Measurements from ENCODE around the gene VAV2.

VAV2 gene

DNA sequence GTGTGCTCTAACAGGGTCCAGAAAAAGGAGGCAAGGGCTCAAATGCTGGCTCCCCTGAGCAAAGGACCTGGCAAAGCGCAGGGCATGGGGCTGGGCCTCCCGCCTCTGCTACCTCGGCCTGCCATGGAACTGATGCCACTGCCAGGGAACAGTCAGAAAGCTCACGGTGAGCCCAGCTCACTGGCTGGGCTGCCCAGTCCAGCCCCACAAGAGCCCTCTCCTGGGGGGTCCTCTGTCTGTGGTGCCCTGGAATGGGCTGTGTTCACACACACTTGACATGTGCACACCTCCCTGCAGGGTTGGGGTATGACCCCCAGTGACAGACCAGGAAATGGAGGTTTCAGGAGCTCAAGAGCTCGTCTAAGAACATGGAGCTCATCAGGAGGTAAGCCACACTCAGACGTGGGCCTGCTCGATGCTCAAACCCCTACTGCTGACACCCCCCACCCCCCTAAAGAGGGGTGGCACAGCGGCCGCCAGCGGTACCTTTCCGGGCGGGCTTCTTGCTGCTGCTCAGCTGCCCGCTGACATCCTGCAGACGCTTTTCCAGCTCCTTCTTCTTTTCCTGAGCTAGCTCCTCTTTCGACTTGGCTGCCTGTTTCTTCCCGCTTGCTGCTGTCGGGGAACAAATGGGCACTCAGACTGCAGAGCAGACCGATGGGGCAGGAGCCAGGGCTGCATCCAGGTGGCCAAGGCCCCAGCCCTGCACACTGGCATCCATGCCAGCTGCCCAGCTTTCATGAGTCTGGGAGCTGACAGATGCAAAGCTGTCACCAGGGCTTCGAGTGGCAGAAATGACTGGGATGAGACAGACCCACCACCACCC is 42.3 kb upstream of the VAV2 start:
- no peak for TF ChIP-seq ISL1 (CRISPR knock-in tag; IDR thresholded peaks at IDR 0.05)
- TF ChIP-seq, protein P1, sequence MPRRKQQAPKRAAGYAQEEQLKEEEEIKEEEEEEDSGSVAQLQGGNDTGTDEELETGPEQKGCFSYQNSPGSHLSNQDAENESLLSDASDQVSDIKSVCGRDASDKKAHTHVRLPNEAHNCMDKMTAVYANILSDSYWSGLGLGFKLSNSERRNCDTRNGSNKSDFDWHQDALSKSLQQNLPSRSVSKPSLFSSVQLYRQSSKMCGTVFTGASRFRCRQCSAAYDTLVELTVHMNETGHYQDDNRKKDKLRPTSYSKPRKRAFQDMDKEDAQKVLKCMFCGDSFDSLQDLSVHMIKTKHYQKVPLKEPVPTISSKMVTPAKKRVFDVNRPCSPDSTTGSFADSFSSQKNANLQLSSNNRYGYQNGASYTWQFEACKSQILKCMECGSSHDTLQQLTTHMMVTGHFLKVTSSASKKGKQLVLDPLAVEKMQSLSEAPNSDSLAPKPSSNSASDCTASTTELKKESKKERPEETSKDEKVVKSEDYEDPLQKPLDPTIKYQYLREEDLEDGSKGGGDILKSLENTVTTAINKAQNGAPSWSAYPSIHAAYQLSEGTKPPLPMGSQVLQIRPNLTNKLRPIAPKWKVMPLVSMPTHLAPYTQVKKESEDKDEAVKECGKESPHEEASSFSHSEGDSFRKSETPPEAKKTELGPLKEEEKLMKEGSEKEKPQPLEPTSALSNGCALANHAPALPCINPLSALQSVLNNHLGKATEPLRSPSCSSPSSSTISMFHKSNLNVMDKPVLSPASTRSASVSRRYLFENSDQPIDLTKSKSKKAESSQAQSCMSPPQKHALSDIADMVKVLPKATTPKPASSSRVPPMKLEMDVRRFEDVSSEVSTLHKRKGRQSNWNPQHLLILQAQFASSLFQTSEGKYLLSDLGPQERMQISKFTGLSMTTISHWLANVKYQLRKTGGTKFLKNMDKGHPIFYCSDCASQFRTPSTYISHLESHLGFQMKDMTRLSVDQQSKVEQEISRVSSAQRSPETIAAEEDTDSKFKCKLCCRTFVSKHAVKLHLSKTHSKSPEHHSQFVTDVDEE (CRISPR knock-in tag; IDR thresholded peaks at IDR 0.05): no peak
- TF ChIP-seq TCF4 (CRISPR knock-in tag; IDR thresholded peaks at IDR 0.05; ENCODE audit: borderline replicate concordance): no peak
- TF ChIP-seq ESRRG (CRISPR knock-in tag; IDR thresholded peaks at IDR 0.05): no peak
- TF ChIP-seq CSDC2 (CRISPR knock-in tag; IDR thresholded peaks at IDR 0.05): no peak
- TF ChIP-seq, protein P2, sequence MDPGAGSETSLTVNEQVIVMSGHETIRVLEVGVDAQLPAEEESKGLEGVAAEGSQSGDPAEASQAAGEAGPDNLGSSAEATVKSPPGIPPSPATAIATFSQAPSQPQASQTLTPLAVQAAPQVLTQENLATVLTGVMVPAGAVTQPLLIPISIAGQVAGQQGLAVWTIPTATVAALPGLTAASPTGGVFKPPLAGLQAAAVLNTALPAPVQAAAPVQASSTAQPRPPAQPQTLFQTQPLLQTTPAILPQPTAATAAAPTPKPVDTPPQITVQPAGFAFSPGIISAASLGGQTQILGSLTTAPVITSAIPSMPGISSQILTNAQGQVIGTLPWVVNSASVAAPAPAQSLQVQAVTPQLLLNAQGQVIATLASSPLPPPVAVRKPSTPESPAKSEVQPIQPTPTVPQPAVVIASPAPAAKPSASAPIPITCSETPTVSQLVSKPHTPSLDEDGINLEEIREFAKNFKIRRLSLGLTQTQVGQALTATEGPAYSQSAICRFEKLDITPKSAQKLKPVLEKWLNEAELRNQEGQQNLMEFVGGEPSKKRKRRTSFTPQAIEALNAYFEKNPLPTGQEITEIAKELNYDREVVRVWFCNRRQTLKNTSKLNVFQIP (CRISPR knock-in tag; IDR thresholded peaks at IDR 0.05; ENCODE audit: borderline replicate concordance, low read depth): no peak
- TF ChIP-seq, protein P3, sequence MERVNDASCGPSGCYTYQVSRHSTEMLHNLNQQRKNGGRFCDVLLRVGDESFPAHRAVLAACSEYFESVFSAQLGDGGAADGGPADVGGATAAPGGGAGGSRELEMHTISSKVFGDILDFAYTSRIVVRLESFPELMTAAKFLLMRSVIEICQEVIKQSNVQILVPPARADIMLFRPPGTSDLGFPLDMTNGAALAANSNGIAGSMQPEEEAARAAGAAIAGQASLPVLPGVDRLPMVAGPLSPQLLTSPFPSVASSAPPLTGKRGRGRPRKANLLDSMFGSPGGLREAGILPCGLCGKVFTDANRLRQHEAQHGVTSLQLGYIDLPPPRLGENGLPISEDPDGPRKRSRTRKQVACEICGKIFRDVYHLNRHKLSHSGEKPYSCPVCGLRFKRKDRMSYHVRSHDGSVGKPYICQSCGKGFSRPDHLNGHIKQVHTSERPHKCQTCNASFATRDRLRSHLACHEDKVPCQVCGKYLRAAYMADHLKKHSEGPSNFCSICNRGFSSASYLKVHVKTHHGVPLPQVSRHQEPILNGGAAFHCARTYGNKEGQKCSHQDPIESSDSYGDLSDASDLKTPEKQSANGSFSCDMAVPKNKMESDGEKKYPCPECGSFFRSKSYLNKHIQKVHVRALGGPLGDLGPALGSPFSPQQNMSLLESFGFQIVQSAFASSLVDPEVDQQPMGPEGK (CRISPR knock-in tag; IDR thresholded peaks at IDR 0.05; ENCODE audit: borderline replicate concordance): no peak
- TF ChIP-seq, protein P4, sequence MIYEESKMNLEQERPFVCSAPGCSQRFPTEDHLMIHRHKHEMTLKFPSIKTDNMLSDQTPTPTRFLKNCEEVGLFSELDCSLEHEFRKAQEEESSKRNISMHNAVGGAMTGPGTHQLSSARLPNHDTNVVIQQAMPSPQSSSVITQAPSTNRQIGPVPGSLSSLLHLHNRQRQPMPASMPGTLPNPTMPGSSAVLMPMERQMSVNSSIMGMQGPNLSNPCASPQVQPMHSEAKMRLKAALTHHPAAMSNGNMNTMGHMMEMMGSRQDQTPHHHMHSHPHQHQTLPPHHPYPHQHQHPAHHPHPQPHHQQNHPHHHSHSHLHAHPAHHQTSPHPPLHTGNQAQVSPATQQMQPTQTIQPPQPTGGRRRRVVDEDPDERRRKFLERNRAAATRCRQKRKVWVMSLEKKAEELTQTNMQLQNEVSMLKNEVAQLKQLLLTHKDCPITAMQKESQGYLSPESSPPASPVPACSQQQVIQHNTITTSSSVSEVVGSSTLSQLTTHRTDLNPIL (CRISPR knock-in tag; IDR thresholded peaks at IDR 0.05; ENCODE audit: low read depth): no peak
- no peak for TF ChIP-seq ZFP30 (CRISPR knock-in tag; IDR thresholded peaks at IDR 0.05)
- TF ChIP-seq RARB (CRISPR knock-in tag; IDR thresholded peaks at IDR 0.05): no peak
- TF ChIP-seq, protein P5, sequence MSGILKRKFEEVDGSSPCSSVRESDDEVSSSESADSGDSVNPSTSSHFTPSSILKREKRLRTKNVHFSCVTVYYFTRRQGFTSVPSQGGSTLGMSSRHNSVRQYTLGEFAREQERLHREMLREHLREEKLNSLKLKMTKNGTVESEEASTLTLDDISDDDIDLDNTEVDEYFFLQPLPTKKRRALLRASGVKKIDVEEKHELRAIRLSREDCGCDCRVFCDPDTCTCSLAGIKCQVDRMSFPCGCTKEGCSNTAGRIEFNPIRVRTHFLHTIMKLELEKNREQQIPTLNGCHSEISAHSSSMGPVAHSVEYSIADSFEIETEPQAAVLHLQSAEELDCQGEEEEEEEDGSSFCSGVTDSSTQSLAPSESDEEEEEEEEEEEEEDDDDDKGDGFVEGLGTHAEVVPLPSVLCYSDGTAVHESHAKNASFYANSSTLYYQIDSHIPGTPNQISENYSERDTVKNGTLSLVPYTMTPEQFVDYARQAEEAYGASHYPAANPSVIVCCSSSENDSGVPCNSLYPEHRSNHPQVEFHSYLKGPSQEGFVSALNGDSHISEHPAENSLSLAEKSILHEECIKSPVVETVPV (CRISPR knock-in tag; IDR thresholded peaks at IDR 0.05): no peak
- no peak for TF ChIP-seq ZNF565 (CRISPR knock-in tag; conservative IDR thresholded peaks at IDR 0.05; ENCODE audit: low read depth)
- TF ChIP-seq ZFP3 (CRISPR knock-in tag; IDR thresholded peaks at IDR 0.05): no peak
- no peak for TF ChIP-seq GLIS3 (CRISPR knock-in tag; IDR thresholded peaks at IDR 0.05)
- TF ChIP-seq BACH2 (CRISPR knock-in tag; IDR thresholded peaks at IDR 0.05; ENCODE audit: borderline replicate concordance): no peak
- TF ChIP-seq TOX (CRISPR knock-in tag; IDR thresholded peaks at IDR 0.05; ENCODE audit: borderline replicate concordance): no peak
- no peak for TF ChIP-seq ARNTL (CRISPR knock-in tag; IDR thresholded peaks at IDR 0.05; ENCODE audit: borderline replicate concordance, low read depth)
- TF ChIP-seq ZNF70 (CRISPR knock-in tag; IDR thresholded peaks at IDR 0.05): no peak
- TF ChIP-seq ZC3H10 (CRISPR knock-in tag; IDR thresholded peaks at IDR 0.05): no peak
- no peak for ATAC-seq

DNA sequence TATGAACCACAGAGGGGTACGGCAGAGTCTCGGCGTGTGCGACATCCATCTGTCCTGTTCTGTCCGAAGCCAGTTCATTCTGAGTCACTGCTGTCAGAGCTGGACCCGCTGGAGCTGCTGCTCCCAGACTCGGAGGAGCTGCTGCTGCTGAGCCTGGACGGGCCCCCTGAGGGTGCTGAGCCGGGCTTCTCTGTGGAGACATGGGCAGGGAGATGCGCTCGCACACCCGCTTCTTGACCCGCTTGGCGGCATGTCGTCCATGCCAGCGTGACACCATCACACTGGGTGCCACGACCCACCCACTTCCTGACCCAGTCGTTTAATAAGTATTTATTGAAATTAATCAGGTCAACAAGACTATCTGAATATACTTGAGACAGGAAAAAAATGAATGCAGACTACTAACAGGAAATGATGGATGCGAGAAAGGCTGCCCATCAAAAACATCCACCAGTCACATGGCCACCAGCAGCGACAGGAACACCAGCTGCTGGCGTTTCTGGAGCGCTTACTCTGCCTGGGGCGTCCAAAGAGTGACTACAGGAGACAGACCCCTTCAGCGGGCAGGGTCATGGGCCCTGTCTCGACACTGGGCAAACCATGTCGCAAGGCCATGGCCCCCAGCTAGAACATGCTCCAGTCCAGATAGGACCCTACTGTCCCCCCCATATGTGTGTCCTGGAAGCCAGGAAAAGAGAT is 41.5 kb upstream of the VAV2 start:
- no peak for ATAC-seq
- TF ChIP-seq ZFP30 (CRISPR knock-in tag; IDR thresholded peaks at IDR 0.05) (no peak), PPARA (CRISPR knock-in tag; IDR thresholded peaks at IDR 0.05; ENCODE audit: borderline replicate concordance) (no peak), TOX (CRISPR knock-in tag; IDR thresholded peaks at IDR 0.05; ENCODE audit: borderline replicate concordance) (no peak), ISL1 (CRISPR knock-in tag; IDR thresholded peaks at IDR 0.05) (no peak), SNAI2 (CRISPR knock-in tag; IDR thresholded peaks at IDR 0.05) (no peak), ZC3H10 (CRISPR knock-in tag; IDR thresholded peaks at IDR 0.05) (no peak)
- TF ChIP-seq, protein P1 (CRISPR knock-in tag; IDR thresholded peaks at IDR 0.05): no peak
- TF ChIP-seq, protein P4 (CRISPR knock-in tag; IDR thresholded peaks at IDR 0.05; ENCODE audit: low read depth): no peak
